Left lobe of liver (tissue), 1 donor: Measurements from ENCODE around the gene TUBGCP4. TPM values are rescaled to one million over a fixed set of nuclear protein-coding genes. Genes with fewer than 3 reads are reported as not detected.

Source experiments
- total RNA-seq: library from RNA; stranded (reverse); gene quantifications from one replicate; pipeline ENCODE4 v1.2.1, GENCODE V29; 2021
- donor health status: DM: no; HTN: yes; CAD: no.

Gene TUBGCP4
- total RNA-seq, 1 donor from 2014 or later: 12.2 TPM

Other genes starting within 250 kb of the TUBGCP4 start
- gene TMEM62, start 237.5 kb upstream of the TUBGCP4 start, total RNA-seq: 7.8 TPM
- gene CCNDBP1, start 185.7 kb upstream of the TUBGCP4 start, total RNA-seq: 20.0 TPM
- gene EPB42, start 150.1 kb upstream of the TUBGCP4 start, total RNA-seq: 0.13 TPM
- not detected for gene TGM5, start 104.2 kb upstream of the TUBGCP4 start, total RNA-seq
- not detected for gene TGM7, start 68.8 kb upstream of the TUBGCP4 start, total RNA-seq
- gene LCMT2, start 40.5 kb upstream of the TUBGCP4 start, total RNA-seq: 3.7 TPM
- gene ZSCAN29, start 58 bp upstream of the TUBGCP4 start, total RNA-seq: 15.7 TPM
- 5.8 TPM for gene TP53BP1, start 122.1 kb downstream of the TUBGCP4 start, total RNA-seq
- 0.23 TPM for gene MAP1A, start 146.5 kb downstream of the TUBGCP4 start, total RNA-seq
- 20.6 TPM for gene PPIP5K1, start 219.1 kb downstream of the TUBGCP4 start, total RNA-seq
- 0.55 TPM for gene CKMT1B, start 222.9 kb downstream of the TUBGCP4 start, total RNA-seq
- gene STRC, start 247.7 kb downstream of the TUBGCP4 start, total RNA-seq: 0.53 TPM